Measurements from ENCODE around the gene SFXN5. TPM values are rescaled to one million over a fixed set of nuclear protein-coding genes. Genes with fewer than 3 reads are reported as not detected.

The SFXN5 gene
- total RNA-seq, 1 donor from 2014 or later, result 4.7 TPM

DNA sequence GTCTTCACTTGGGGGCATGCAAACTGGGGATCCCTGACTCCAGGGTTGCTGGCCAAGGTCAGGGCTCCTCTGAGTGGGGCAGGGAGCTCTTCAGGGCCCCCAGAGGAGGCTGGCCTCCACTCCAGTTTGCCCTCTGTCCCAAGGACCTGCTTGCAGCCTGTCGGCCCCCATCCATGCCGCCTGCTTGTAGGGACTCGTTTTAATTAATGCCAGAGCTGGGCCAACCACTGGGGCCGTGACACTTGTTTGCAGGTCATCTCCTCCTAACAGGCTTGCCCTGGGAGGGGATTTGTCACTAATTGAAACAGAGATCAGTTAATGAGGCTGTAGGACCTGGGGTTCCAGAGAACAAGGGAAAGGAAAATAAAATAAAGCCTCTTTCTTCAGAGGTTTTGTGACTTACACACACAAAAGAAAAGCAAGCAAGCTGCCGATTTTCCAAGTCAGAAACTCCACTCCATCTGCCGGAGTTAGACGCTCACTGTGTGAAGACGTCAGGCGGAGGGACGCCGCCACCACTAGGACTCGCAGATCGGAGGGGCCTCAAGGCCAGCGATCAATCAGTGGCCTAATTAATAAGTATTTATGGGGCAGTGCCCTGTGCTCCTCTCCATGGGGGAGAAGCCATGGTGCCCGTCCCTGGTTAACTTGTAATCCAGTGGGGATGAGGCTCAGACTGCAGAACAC is 75.9 kb downstream of the SFXN5 start:
- Histone ChIP-seq H3K27ac (ENCODE audit: low read depth, low read length) (no peak overlapping the region), H3K27me3 (ENCODE audit: control insufficient read depth in 3 of 3, insufficient read depth in 3 of 3, low read length in 3 of 3) (no peaks in the 10 kb centered on the region), H3K9ac (ENCODE audit: low read depth in 1 of 3, low read length in 3 of 3) (no peak overlapping the region), H3K4me3 (ENCODE audit: low read length in 3 of 3) (no peak overlapping the region), H3K36me3 (ENCODE audit: control insufficient read depth in 3 of 3, insufficient read depth in 3 of 3, low read length in 3 of 3) (peaks cover 15 to 26% (median 21%) of the 10 kb centered on the region in 3 donors), H3K9me3 (ENCODE audit: control insufficient read depth in 3 of 3, low read length in 3 of 3) (no peaks in the 10 kb centered on the region), H3K4me1 (ENCODE audit: control insufficient read depth in 3 of 3, insufficient read depth in 3 of 3, low read length in 3 of 3) (no peaks in the 10 kb centered on the region)

DNA sequence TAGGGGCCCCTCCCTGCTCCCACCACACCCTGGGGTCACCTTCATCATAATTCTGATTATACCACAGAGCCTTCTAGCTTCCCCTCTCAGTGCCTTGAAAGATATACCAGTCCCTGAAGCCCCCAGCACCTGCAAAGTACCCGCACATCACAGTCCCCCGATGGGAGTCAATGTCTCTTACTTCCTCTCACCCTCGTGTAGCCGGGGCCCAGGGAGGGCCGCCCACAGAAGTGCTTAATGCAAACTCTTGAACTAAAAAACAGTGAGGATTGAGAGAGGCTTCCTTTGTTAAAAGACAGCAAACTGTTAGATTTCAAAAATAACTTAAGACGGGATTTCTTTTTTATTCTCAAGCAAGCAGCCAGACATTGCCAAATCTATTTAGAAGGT is 76.5 kb downstream of the SFXN5 start:
- Histone ChIP-seq H3K27me3 (ENCODE audit: control insufficient read depth in 3 of 3, insufficient read depth in 3 of 3, low read length in 3 of 3) (no peaks in the 10 kb centered on the region), H3K27ac (ENCODE audit: low read depth, low read length) (no peak overlapping the region), H3K9ac (ENCODE audit: low read depth in 1 of 3, low read length in 3 of 3) (no peak overlapping the region), H3K4me1 (ENCODE audit: control insufficient read depth in 3 of 3, insufficient read depth in 3 of 3, low read length in 3 of 3) (no peaks in the 10 kb centered on the region), H3K9me3 (ENCODE audit: control insufficient read depth in 3 of 3, low read length in 3 of 3) (no peaks in the 10 kb centered on the region), H3K36me3 (ENCODE audit: control insufficient read depth in 3 of 3, insufficient read depth in 3 of 3, low read length in 3 of 3) (peaks cover 15 to 22% (median 15%) of the 10 kb centered on the region in 3 donors), H3K4me3 (ENCODE audit: low read length in 3 of 3) (no peak overlapping the region)

GRCh38 chr2:72994282-72994990 is 77.1 kb downstream of the SFXN5 start:
- no peak overlapping the region for H3K4me3 ChIP-seq (ENCODE audit: low read length in 3 of 3)
- no peaks in the 10 kb centered on the region for H3K27me3 ChIP-seq (ENCODE audit: control insufficient read depth in 3 of 3, insufficient read depth in 3 of 3, low read length in 3 of 3)
- no peak overlapping the region for H3K9ac ChIP-seq (ENCODE audit: low read depth in 1 of 3, low read length in 3 of 3)
- H3K9me3 ChIP-seq (ENCODE audit: control insufficient read depth in 3 of 3, low read length in 3 of 3), result no peaks in the 10 kb centered on the region
- no peaks in the 10 kb centered on the region for H3K4me1 ChIP-seq (ENCODE audit: control insufficient read depth in 3 of 3, insufficient read depth in 3 of 3, low read length in 3 of 3)
- peaks cover 14 to 22% (median 15%) of the 10 kb centered on the region in 3 donors for H3K36me3 ChIP-seq (ENCODE audit: control insufficient read depth in 3 of 3, insufficient read depth in 3 of 3, low read length in 3 of 3)
- H3K27ac ChIP-seq (ENCODE audit: low read depth, low read length), result no peak overlapping the region

GRCh38 chr2:72993933-72994280 is 77.6 kb downstream of the SFXN5 start:
- H3K27me3 ChIP-seq (ENCODE audit: control insufficient read depth in 3 of 3, insufficient read depth in 3 of 3, low read length in 3 of 3), result no peaks in the 10 kb centered on the region
- H3K9ac ChIP-seq (ENCODE audit: low read depth in 1 of 3, low read length in 3 of 3), result no peak overlapping the region
- no peaks in the 10 kb centered on the region for H3K9me3 ChIP-seq (ENCODE audit: control insufficient read depth in 3 of 3, low read length in 3 of 3)
- H3K4me3 ChIP-seq (ENCODE audit: low read length in 3 of 3), result no peak overlapping the region
- H3K36me3 ChIP-seq (ENCODE audit: control insufficient read depth in 3 of 3, insufficient read depth in 3 of 3, low read length in 3 of 3), result peaks cover 13 to 22% (median 15%) of the 10 kb centered on the region in 3 donors
- H3K4me1 ChIP-seq (ENCODE audit: control insufficient read depth in 3 of 3, insufficient read depth in 3 of 3, low read length in 3 of 3), result no peaks in the 10 kb centered on the region
- no peak overlapping the region for H3K27ac ChIP-seq (ENCODE audit: low read depth, low read length)

- Histone ChIP-seq H3K9me3 (ENCODE audit: control insufficient read depth in 3 of 3, low read length in 3 of 3) (no peaks in the 10 kb centered on the region), H3K27ac (ENCODE audit: low read depth, low read length) (no peak overlapping the region), H3K4me3 (ENCODE audit: low read length in 3 of 3) (no peak overlapping the region), H3K27me3 (ENCODE audit: control insufficient read depth in 3 of 3, insufficient read depth in 3 of 3, low read length in 3 of 3) (no peaks in the 10 kb centered on the region), H3K9ac (ENCODE audit: low read depth in 1 of 3, low read length in 3 of 3) (no peak overlapping the region), H3K4me1 (ENCODE audit: control insufficient read depth in 3 of 3, insufficient read depth in 3 of 3, low read length in 3 of 3) (no peaks in the 10 kb centered on the region), H3K36me3 (ENCODE audit: control insufficient read depth in 3 of 3, insufficient read depth in 3 of 3, low read length in 3 of 3) (peaks cover 8 to 20% (median 16%) of the 10 kb centered on the region in 3 donors)
Measured at GRCh38 chr2:72993147-72993932, 78.2 kb downstream of the SFXN5 start.

DNA sequence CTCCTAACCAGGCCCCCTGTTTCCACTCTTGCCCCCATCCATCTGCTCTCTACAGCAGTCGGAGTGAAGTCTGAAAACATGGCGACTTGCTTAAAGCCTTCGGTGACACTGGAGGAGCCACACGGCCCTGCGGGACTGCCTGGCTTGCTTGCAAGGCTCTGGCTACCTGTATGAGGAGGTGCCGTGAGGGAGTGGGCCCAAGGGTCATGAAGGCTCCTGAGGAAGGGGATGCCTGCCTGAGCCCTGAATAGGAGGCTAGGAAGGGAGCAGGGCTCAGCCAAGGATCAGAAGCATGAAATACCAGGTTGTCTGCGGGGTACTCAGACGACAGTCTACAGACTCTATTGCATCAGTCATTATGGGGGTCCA is 78.8 kb downstream of the SFXN5 start:
- Histone ChIP-seq H3K4me1 (ENCODE audit: control insufficient read depth in 3 of 3, insufficient read depth in 3 of 3, low read length in 3 of 3) (no peaks in the 10 kb centered on the region), H3K27me3 (ENCODE audit: control insufficient read depth in 3 of 3, insufficient read depth in 3 of 3, low read length in 3 of 3) (no peaks in the 10 kb centered on the region), H3K9me3 (ENCODE audit: control insufficient read depth in 3 of 3, low read length in 3 of 3) (no peaks in the 10 kb centered on the region)

GRCh38 chr2:72991980-72992733 is 79.4 kb downstream of the SFXN5 start:
- peaks cover 10 to 19% (median 19%) of the 10 kb centered on the region in 3 donors for H3K36me3 ChIP-seq (ENCODE audit: control insufficient read depth in 3 of 3, insufficient read depth in 3 of 3, low read length in 3 of 3)
- no peak overlapping the region for H3K4me3 ChIP-seq (ENCODE audit: low read length in 3 of 3)
- no peaks in the 10 kb centered on the region for H3K9me3 ChIP-seq (ENCODE audit: control insufficient read depth in 3 of 3, low read length in 3 of 3)
- H3K27ac ChIP-seq (ENCODE audit: low read depth, low read length), result no peak overlapping the region
- no peaks in the 10 kb centered on the region for H3K4me1 ChIP-seq (ENCODE audit: control insufficient read depth in 3 of 3, insufficient read depth in 3 of 3, low read length in 3 of 3)
- no peaks in the 10 kb centered on the region for H3K27me3 ChIP-seq (ENCODE audit: control insufficient read depth in 3 of 3, insufficient read depth in 3 of 3, low read length in 3 of 3)
- no peak overlapping the region for H3K9ac ChIP-seq (ENCODE audit: low read depth in 1 of 3, low read length in 3 of 3)

More for the DNA sequence above, 78.8 kb downstream of the SFXN5 start:
- no peak overlapping the region for H3K27ac ChIP-seq (ENCODE audit: low read depth, low read length)
- peaks cover 10 to 19% (median 19%) of the 10 kb centered on the region in 3 donors for H3K36me3 ChIP-seq (ENCODE audit: control insufficient read depth in 3 of 3, insufficient read depth in 3 of 3, low read length in 3 of 3)
- H3K4me3 ChIP-seq (ENCODE audit: low read length in 3 of 3), result no peak overlapping the region
- no peak overlapping the region for H3K9ac ChIP-seq (ENCODE audit: low read depth in 1 of 3, low read length in 3 of 3)

GRCh38 chr2:72991439-72991725 is 80.1 kb downstream of the SFXN5 start:
- H3K36me3 ChIP-seq (ENCODE audit: control insufficient read depth in 3 of 3, insufficient read depth in 3 of 3, low read length in 3 of 3), result peaks cover 10 to 13% (median 13%) of the 10 kb centered on the region in 3 donors
- H3K27me3 ChIP-seq (ENCODE audit: control insufficient read depth in 3 of 3, insufficient read depth in 3 of 3, low read length in 3 of 3), result no peaks in the 10 kb centered on the region
- no peak overlapping the region for H3K4me3 ChIP-seq (ENCODE audit: low read length in 3 of 3)
- H3K9ac ChIP-seq (ENCODE audit: low read depth in 1 of 3, low read length in 3 of 3), result no peak overlapping the region
- no peaks in the 10 kb centered on the region for H3K4me1 ChIP-seq (ENCODE audit: control insufficient read depth in 3 of 3, insufficient read depth in 3 of 3, low read length in 3 of 3)
- H3K27ac ChIP-seq (ENCODE audit: low read depth, low read length), result no peak overlapping the region
- H3K9me3 ChIP-seq (ENCODE audit: control insufficient read depth in 3 of 3, low read length in 3 of 3), result no peaks in the 10 kb centered on the region

DNA sequence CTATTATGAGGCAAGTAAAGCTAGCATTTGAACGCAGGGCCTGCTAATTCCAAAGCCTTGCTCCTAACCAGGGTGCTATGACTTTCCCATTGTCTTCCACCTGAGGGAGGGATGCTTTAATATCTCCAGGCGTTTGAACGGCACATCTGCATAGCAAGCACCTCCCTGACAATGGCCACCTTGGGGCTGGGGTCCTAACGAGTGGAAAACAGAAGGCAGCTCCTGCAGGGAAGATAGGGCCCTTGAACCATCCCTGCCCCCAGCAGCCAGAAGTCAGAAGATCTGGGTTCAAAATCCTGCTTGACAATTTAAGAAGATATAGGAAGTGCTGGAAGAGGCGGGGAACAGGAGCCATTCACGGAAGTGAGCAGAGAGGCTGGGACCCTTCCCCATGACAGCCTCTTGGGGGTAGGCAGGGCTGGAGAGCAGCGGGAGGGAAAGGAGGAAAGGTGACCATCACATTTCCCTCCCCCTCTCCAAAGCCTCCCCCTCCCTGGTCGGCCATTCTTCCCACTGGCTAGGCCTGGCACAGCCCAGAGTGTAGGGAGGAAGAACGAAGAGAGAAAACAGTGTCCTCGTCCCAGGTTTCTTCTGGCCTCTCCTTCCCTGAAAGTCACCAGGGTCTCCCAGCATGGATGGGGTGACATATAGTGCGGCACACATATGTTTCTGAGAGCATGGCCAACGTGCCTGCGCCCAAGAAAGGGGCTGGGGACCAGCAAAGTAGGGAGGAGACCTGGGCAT is 80.6 kb downstream of the SFXN5 start:
- Histone ChIP-seq H3K27me3 (ENCODE audit: control insufficient read depth in 3 of 3, insufficient read depth in 3 of 3, low read length in 3 of 3) (no peaks in the 10 kb centered on the region), H3K4me1 (ENCODE audit: control insufficient read depth in 3 of 3, insufficient read depth in 3 of 3, low read length in 3 of 3) (peaks cover 0 to 5% (median 3%) of the 10 kb centered on the region in 3 donors), H3K9me3 (ENCODE audit: control insufficient read depth in 3 of 3, low read length in 3 of 3) (no peaks in the 10 kb centered on the region), H3K4me3 (ENCODE audit: low read length in 3 of 3) (no peak overlapping the region), H3K36me3 (ENCODE audit: control insufficient read depth in 3 of 3, insufficient read depth in 3 of 3, low read length in 3 of 3) (peaks cover 10 to 14% (median 13%) of the 10 kb centered on the region in 3 donors), H3K9ac (ENCODE audit: low read depth in 1 of 3, low read length in 3 of 3) (no peak overlapping the region), H3K27ac (ENCODE audit: low read depth, low read length) (no peak overlapping the region)

Data from skeletal muscle tissue (tissue), 4 donors.